ENCODE data around the gene SDF4. TPM values are rescaled to one million over a fixed set of nuclear protein-coding genes. Genes with fewer than 3 reads are reported as not detected.

SDF4 gene
- total and polyA plus RNA-seq, 2 of the 13 experiments (the other 11 are each of a cell fraction or from before 2014, with no cell fraction given), result 80.8 to 107 TPM

DNA sequence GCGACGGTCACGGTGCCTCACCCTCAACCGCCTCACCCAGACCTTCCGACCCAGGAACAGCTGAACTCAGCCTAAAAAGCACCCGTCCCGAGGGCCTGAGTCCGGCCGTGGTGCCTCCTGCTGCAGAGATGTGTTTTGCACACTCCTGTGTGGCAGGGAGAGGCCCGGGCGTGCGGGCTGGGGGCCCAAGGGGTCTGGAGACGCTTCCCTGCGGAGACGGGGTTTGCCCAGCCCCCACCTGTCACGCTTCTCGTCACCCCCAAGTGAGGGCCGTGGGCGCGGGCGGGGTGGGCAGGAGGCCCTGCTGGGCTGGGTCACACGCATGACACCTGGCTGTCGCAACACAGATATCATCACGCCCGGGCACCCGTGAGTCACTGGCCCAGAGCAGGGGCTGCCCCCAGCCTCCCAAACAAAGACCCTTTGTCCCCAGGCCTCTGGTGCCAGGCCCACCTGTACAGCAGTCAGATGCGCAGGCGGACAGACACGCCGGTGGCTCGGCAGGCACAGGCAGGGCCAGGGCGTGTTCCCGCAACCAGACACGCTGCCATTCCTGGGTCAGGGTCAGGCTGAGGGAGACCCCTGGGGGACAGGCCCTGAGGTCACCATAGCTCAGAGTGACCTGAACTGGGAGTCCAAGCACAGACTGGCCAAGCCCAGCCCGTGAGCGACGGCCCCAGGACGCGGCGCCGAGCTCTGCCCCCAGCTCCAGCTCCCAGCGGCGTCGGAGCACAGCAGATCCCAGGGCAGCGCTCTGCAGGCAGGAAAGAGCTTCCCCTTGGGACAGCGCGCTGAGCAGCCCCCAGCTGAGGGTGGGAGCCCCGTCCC lies 6.3 kb upstream of the SDF4 start (continued):
- no peak; the same call in 1 of the 2 replicates for TF ChIP-seq ZBTB46 (CRISPR knock-in tag; IDR thresholded peaks at IDR 0.05; ENCODE audit: borderline replicate concordance)
- TF ChIP-seq, protein P1, sequence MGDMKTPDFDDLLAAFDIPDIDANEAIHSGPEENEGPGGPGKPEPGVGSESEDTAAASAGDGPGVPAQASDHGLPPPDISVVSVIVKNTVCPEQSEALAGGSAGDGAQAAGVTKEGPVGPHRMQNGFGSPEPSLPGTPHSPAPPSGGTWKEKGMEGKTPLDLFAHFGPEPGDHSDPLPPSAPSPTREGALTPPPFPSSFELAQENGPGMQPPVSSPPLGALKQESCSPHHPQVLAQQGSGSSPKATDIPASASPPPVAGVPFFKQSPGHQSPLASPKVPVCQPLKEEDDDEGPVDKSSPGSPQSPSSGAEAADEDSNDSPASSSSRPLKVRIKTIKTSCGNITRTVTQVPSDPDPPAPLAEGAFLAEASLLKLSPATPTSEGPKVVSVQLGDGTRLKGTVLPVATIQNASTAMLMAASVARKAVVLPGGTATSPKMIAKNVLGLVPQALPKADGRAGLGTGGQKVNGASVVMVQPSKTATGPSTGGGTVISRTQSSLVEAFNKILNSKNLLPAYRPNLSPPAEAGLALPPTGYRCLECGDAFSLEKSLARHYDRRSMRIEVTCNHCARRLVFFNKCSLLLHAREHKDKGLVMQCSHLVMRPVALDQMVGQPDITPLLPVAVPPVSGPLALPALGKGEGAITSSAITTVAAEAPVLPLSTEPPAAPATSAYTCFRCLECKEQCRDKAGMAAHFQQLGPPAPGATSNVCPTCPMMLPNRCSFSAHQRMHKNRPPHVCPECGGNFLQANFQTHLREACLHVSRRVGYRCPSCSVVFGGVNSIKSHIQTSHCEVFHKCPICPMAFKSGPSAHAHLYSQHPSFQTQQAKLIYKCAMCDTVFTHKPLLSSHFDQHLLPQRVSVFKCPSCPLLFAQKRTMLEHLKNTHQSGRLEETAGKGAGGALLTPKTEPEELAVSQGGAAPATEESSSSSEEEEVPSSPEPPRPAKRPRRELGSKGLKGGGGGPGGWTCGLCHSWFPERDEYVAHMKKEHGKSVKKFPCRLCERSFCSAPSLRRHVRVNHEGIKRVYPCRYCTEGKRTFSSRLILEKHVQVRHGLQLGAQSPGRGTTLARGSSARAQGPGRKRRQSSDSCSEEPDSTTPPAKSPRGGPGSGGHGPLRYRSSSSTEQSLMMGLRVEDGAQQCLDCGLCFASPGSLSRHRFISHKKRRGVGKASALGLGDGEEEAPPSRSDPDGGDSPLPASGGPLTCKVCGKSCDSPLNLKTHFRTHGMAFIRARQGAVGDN (CRISPR knock-in tag; IDR thresholded peaks at IDR 0.05), result peak; percentile 84
- TF ChIP-seq ZBED4 (CRISPR knock-in tag; IDR thresholded peaks at IDR 0.05; ENCODE audit: borderline replicate concordance), result peak; percentile 76
- peak; percentile 52; the same call in 1 of the 2 replicates for TF ChIP-seq ZNF773 (CRISPR knock-in tag; IDR thresholded peaks at IDR 0.05; ENCODE audit: borderline replicate concordance)
- TF ChIP-seq ARNT2 (CRISPR knock-in tag; IDR thresholded peaks at IDR 0.05; ENCODE audit: low read depth), result 0 out of 2 replicates have a peak, but pooled peaks have one; percentile 39
- TF ChIP-seq ZNF281 (CRISPR knock-in tag; IDR thresholded peaks at IDR 0.05; ENCODE audit: borderline replicate concordance), result peak; percentile 58
- peak; percentile 62 for TF ChIP-seq ESRRA (CRISPR knock-in tag; IDR thresholded peaks at IDR 0.05; ENCODE audit: low read depth)
- 0 out of 2 replicates have a peak, but pooled peaks have one; percentile 42 for TF ChIP-seq WIZ (CRISPR knock-in tag; IDR thresholded peaks at IDR 0.05)
- peak; percentile 60; the same call in 1 of the 2 replicates for TF ChIP-seq ZNF546 (CRISPR knock-in tag; conservative IDR thresholded peaks at IDR 0.05)
- peak; percentile 91 for TF ChIP-seq ARNTL (CRISPR knock-in tag; IDR thresholded peaks at IDR 0.05)
- peak; percentile 80 for TF ChIP-seq SPEN (CRISPR knock-in tag; IDR thresholded peaks at IDR 0.05; ENCODE audit: low read depth)
- TF ChIP-seq ZFY (CRISPR knock-in tag; IDR thresholded peaks at IDR 0.05), result peak; percentile 55; the same call in 1 of the 2 replicates
- TF ChIP-seq BCL6 (CRISPR knock-in tag; IDR thresholded peaks at IDR 0.05), result peak; percentile 36; the same call in 1 of the 2 replicates
- no peak for TF ChIP-seq PRMT3 (CRISPR knock-in tag; IDR thresholded peaks at IDR 0.05; ENCODE audit: borderline replicate concordance, low read depth)
- peak; percentile 71 for TF ChIP-seq ZNF274 (CRISPR knock-in tag; IDR thresholded peaks at IDR 0.05)
